HL-60 (cell line): ENCODE results near the gene NME2.

ENCODE experiments used
- DNase-seq, 2 experiments: peaks; one replicate each; pipeline ENCODE4 v3.0.0-alpha.2; 2010 to 2020; ENCODE audit warnings: low read depth in 1 of 2, low spot score in 1 of 2
- H3K27ac ChIP-seq: fragments of 250-450 bp; sonication (Bioruptor Pico); replicated peaks from 2 replicates; pipeline ENCODE4 v1.5.1; 2020; ENCODE audit warnings: mild to moderate bottlenecking, moderate library complexity
- H3K27me3 ChIP-seq: fragments of 250-450 bp; sonication (Bioruptor Pico); 2 replicates; pipeline ENCODE4 v1.5.1; 2021; ENCODE audit warnings: mild to moderate bottlenecking, moderate library complexity; ENCODE audit not compliant: insufficient read depth, poor library complexity, severe bottlenecking
- H3K4me3 ChIP-seq: replicated peaks from 2 replicates; pipeline ENCODE4 v1.5.1; 2011; ENCODE audit warnings: mild to moderate bottlenecking, control low read depth, low read length; ENCODE audit not compliant: insufficient read depth
- GABPA ChIP-seq: IDR thresholded peaks from 2 replicates; pipeline ENCODE4 v1.6.1; 2012; ENCODE audit warnings: low read depth
- POLR2AphosphoS5 ChIP-seq: IDR thresholded peaks from 2 replicates; pipeline ENCODE4 v1.6.1; 2012; ENCODE audit warnings: low read depth
- REST ChIP-seq: IDR thresholded peaks from 2 replicates; pipeline ENCODE4 v1.6.1; 2012; ENCODE audit warnings: low read depth; ENCODE audit not compliant: insufficient replicate concordance
- SPI1 ChIP-seq: IDR thresholded peaks from 2 replicates; pipeline ENCODE4 v1.6.1; 2012; ENCODE audit warnings: low read depth, mild to moderate bottlenecking, borderline replicate concordance
- long read RNA-seq: library from polyadenylated mRNA; unstranded; transcript quantifications from one replicate; pipeline ENCODE4 v2.0.0, GENCODE V29; 2020
- TF ChIP-seq, protein P1 (sequence below): IDR thresholded peaks from one replicate; pipeline ENCODE4 v1.5.1; 2011; ENCODE audit warnings: low read length, control low read depth, inconsistent platforms; ENCODE audit not compliant: insufficient read depth

Gene NME2
- long read RNA-seq, transcript NME2-202 (4 exons, 866 nt) = minor isoform, 11 of 219 reads
- long read RNA-seq, transcript NME2-201 (4 exons, 568 nt) = minor isoform, 7 of 219 reads
- long read RNA-seq, transcript NME2-205 (5 exons, 826 nt) = major isoform, 199 of 219 reads
- long read RNA-seq, partial matches to known transcripts = 0 of 219 reads
- long read RNA-seq, other reads (novel, unspliced or antisense) = 1 of 219 reads

DNA sequence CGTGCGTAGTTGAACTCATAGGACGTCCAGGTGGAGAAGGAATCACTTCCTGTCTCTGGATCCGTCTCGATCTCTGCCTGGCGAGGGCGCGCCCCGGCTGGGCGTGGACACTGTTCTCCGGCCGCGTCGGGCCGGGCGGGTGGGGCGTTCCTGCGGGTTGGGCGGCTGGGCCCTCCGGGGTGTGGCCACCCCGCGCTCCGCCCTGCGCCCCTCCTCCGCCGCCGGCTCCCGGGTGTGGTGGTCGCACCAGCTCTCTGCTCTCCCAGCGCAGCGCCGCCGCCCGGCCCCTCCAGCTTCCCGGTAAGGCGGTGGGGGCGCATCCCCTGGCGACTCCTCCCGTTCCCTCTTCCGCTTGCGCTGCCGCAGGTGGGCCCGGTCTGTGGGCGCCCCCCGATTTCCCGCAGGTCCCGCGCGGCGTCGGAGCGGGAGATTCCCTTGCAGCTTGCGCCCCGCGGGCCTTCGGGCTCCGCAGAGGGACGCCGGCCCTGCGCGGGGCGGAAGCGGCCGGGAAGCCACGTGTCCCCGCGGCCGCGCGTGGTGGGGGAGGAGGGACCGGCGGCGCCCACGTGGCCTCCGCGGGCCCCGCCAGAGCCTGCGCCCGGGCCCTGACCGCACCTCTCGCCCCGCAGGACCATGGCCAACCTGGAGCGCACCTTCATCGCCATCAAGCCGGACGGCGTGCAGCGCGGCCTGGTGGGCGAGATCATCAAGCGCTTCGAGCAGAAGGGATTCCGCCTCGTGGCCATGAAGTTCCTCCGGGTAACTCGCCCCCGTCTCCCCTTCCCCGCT, at the start of gene NME2:
NME2 (plus strand) TSS at position 214 of the 789 bp plus-strand sequence; CDS start at position 634, 420 bp downstream.
- peak; percentile 78 to 84 for DNase-seq
- Histone ChIP-seq H3K4me3 (peak within 1 kb of the TSS; percentile 77), H3K27ac (peak within 1 kb of the TSS; percentile 93), H3K27me3 (no peaks in the 10 kb centered on the region)
- TF ChIP-seq SPI1 (no peak), REST (peak; percentile 11), GABPA (no peak), POLR2AphosphoS5 (peak; percentile 68; the same call in 1 of the 2 replicates)
- TF ChIP-seq, protein P1, sequence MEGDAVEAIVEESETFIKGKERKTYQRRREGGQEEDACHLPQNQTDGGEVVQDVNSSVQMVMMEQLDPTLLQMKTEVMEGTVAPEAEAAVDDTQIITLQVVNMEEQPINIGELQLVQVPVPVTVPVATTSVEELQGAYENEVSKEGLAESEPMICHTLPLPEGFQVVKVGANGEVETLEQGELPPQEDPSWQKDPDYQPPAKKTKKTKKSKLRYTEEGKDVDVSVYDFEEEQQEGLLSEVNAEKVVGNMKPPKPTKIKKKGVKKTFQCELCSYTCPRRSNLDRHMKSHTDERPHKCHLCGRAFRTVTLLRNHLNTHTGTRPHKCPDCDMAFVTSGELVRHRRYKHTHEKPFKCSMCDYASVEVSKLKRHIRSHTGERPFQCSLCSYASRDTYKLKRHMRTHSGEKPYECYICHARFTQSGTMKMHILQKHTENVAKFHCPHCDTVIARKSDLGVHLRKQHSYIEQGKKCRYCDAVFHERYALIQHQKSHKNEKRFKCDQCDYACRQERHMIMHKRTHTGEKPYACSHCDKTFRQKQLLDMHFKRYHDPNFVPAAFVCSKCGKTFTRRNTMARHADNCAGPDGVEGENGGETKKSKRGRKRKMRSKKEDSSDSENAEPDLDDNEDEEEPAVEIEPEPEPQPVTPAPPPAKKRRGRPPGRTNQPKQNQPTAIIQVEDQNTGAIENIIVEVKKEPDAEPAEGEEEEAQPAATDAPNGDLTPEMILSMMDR = no peak

DNA sequence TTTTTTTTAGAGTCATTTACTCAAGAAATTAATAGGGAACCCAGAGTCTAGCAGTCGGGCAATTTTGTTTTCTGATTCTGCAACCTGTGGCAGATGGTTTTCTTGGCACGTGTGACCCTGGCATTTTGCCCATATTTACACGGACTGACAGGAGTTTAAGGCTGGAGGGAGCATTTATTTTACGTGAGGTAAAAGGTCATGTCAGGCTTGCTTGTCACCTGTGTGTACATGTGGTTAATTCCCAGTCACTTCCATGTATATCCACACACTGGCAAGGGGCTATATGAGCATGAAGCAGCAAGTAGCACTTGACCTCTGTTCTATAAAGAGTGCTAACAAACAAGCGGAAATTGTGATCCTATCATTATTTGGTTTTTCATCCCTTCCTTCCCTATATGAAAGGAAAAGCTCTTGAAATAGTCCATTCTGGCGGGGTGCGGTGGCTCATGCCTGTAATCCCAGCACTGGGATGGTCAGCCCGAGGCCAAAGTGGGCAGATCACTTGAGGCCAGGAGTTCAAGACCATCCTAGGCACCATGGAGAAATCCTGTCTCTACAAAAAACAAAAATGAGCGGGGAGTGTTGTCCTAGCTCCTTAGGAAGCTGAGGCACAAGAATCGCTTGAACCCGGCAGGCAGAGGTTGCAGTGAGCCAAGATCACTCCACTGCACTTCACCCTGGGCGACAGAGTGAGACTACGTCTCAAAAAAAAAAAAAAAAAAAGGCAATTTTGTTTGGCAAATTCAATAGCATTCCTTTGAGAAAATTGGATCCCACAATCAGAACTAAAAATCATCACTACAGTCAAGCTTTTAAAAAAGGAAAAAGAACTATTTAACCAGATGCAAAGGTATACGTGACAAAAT, 47.6 kb upstream of the NME2 start:
- TF ChIP-seq POLR2AphosphoS5 (no peak), REST (no peak), SPI1 (no peak)
- TF ChIP-seq, protein P1 = no peak
- H3K27me3 ChIP-seq = no peaks in the 10 kb centered on the region
- peak overlapping the region; percentile 98 for H3K4me3 ChIP-seq
- peak; percentile 28 to 58 for DNase-seq
- H3K27ac ChIP-seq = no peak overlapping the region

- Histone ChIP-seq H3K4me3 (peak overlapping the region; percentile 98), H3K27me3 (no peaks in the 10 kb centered on the region), H3K27ac (peak overlapping the region; percentile 89)
- TF ChIP-seq REST = peak; percentile 90
- no peak for TF ChIP-seq POLR2AphosphoS5
- TF ChIP-seq SPI1 = peak; percentile 15; the same call in 1 of the 2 replicates
- peak; percentile 35 to 51 for DNase-seq
These were observed 46.5 kb upstream of the NME2 start for GRCh38 chr17:51119415-51120356.
